Colonic mucosa (tissue), 4 donors: ENCODE measurements around the gene ATXN7. TPM values are rescaled to one million over a fixed set of nuclear protein-coding genes. Genes with fewer than 3 reads are reported as not detected.

Experiments
- DNase-seq: peaks from one replicate; pipeline ENCODE4 v3.0.0-alpha.2; 2020
- H3K27ac ChIP-seq: fragments of 200-600 bp; one replicate; pipeline ENCODE4 v1.8.0; 2021
- H3K27me3 ChIP-seq: fragments of 200-600 bp; one replicate; pipeline ENCODE4 v1.8.0; 2021
- H3K36me3 ChIP-seq: fragments of 200-600 bp; one replicate; pipeline ENCODE4 v1.8.0; 2021
- H3K4me1 ChIP-seq: fragments of 200-600 bp; one replicate; pipeline ENCODE4 v1.8.0; 2021; ENCODE audit warnings: mild to moderate bottlenecking
- H3K4me3 ChIP-seq: fragments of 200-600 bp; one replicate; pipeline ENCODE4 v1.8.0; 2021
- H3K9ac ChIP-seq, 2 donors: one replicate each; pipeline ENCODE4 v1.7.0; 2013; ENCODE audit warnings: control low read depth in 2 of 2, low read depth in 2 of 2, low read length in 2 of 2
- H3K9me3 ChIP-seq: fragments of 200-600 bp; one replicate; pipeline ENCODE4 v1.8.0; 2021
- CTCF ChIP-seq: fragments of 200-600 bp; IDR thresholded peaks from one replicate; pipeline ENCODE4 v1.8.0; 2022; ENCODE audit warnings: antibody characterized with exemption, mild to moderate bottlenecking
- intact Hi-C: fragments of 100-400 bp; cut with DNase I; formaldehyde crosslinking; loops from one replicate; pipeline ENCODE4 v1.14.1; 2022
- total RNA-seq, 2 donors: library from RNA; stranded (reverse); fragmentation: NEBNext Ultra II Directional in 1 of 2; extraction: Animal tissue kit (Norgen Biotek cat#: 25700) in 1 of 2; gene quantifications; one replicate each; pipeline ENCODE4 v1.2.1, GENCODE V29; 2021
- donor health status: healthy.
- donor health status: DM: no; HTN: no; CAD: no.
- donor health status: DM: no; HTN: no; CAD: no.

ATXN7 gene
- total RNA-seq, 2 donors from 2014 or later, result 22.9 to 31.6 TPM

GRCh38 chr3:63967675-63968611 is 104.3 kb downstream of the ATXN7 start:
- peak overlapping the region; percentile 56 to 72 for H3K9ac ChIP-seq

GRCh38 chr3:63968612-63969350 is 105.1 kb downstream of the ATXN7 start:
- intact Hi-C loops, result no loop called here
- peak overlapping the region; percentile 88 for H3K27ac ChIP-seq
- no peak for DNase-seq
- peak overlapping the region; percentile 35 for H3K4me3 ChIP-seq
- H3K36me3 ChIP-seq, result no peaks in the 10 kb centered on the region
- peak overlapping the region; percentile 45 to 72 for H3K9ac ChIP-seq
- H3K27me3 ChIP-seq, result no peaks in the 10 kb centered on the region
- no peaks in the 10 kb centered on the region for H3K9me3 ChIP-seq
- no peak for TF ChIP-seq CTCF
- peaks cover 21% of the 10 kb centered on the region for H3K4me1 ChIP-seq

More at GRCh38 chr3:63967675-63968611, 104.3 kb downstream of the ATXN7 start:
- peak overlapping the region; percentile 35 for H3K4me3 ChIP-seq
- peak; percentile 73 for DNase-seq
- no peak for TF ChIP-seq CTCF
- peak overlapping the region; percentile 88 for H3K27ac ChIP-seq
- H3K9me3 ChIP-seq, result no peaks in the 10 kb centered on the region
- no peaks in the 10 kb centered on the region for H3K36me3 ChIP-seq
- no peaks in the 10 kb centered on the region for H3K27me3 ChIP-seq
- intact Hi-C loops, result no loop called here
- H3K4me1 ChIP-seq, result peaks cover 21% of the 10 kb centered on the region

GRCh38 chr3:63969876-63970275 is 106.2 kb downstream of the ATXN7 start:
- TF ChIP-seq CTCF, result no peak
- DNase-seq, result no peak
- H3K4me1 ChIP-seq, result peaks cover 21% of the 10 kb centered on the region
- intact Hi-C loops, result no loop called here
- no peaks in the 10 kb centered on the region for H3K27me3 ChIP-seq
- peak overlapping the region; percentile 1 to 37 for H3K9ac ChIP-seq
- H3K9me3 ChIP-seq, result no peaks in the 10 kb centered on the region
- H3K36me3 ChIP-seq, result no peaks in the 10 kb centered on the region
- H3K27ac ChIP-seq, result peak overlapping the region; percentile 88
- H3K4me3 ChIP-seq, result no peak overlapping the region

GRCh38 chr3:63970631-63971475 is 107.2 kb downstream of the ATXN7 start:
- H3K27ac ChIP-seq, result peak overlapping the region; percentile 23
- peaks cover 21% of the 10 kb centered on the region for H3K4me1 ChIP-seq
- intact Hi-C loops, result no loop called here
- no peak overlapping the region for H3K4me3 ChIP-seq
- peak; percentile 28 for DNase-seq
- no peak for TF ChIP-seq CTCF
- no peaks in the 10 kb centered on the region for H3K36me3 ChIP-seq
- no peak overlapping the region for H3K9ac ChIP-seq
- H3K27me3 ChIP-seq, result no peaks in the 10 kb centered on the region
- no peaks in the 10 kb centered on the region for H3K9me3 ChIP-seq

GRCh38 chr3:63972196-63972595 is 108.5 kb downstream of the ATXN7 start:
- no peak overlapping the region for H3K4me3 ChIP-seq
- DNase-seq, result no peak
- no peak for TF ChIP-seq CTCF
- no peaks in the 10 kb centered on the region for H3K9me3 ChIP-seq
- H3K36me3 ChIP-seq, result no peaks in the 10 kb centered on the region
- no peak overlapping the region for H3K27ac ChIP-seq
- peaks cover 14% of the 10 kb centered on the region for H3K4me1 ChIP-seq
- H3K9ac ChIP-seq, result no peak overlapping the region
- no peaks in the 10 kb centered on the region for H3K27me3 ChIP-seq
- intact Hi-C loops, result no loop called here
